ENCODE data around the gene CYP21A2.
"Not testable (repeated sequence)": the region's sequence is repeated elsewhere in the genome, so short reads cannot be mapped to it uniquely, and the experiment has no call there.

DNA sequence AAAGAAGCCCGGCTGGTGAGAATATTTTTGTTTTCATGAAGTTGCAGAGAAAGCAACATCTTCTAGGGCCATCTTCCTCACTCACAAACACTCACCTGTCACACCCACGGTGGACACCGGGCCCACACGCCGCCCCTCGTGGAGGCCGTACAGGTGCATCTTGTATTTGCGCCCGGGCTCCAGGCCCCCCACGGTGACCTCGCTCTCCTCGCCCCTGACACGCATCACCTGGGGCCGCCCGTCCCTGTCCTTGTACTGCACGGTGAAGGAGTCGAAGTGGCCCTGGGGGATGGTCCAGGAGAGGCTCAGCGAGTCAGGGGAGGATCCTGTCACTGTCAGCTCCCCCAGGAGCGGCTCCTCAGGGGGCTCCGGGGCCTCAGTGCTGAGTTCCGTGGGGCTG lies 17.5 kb downstream of the CYP21A2 start:
- TF ChIP-seq, protein P1, sequence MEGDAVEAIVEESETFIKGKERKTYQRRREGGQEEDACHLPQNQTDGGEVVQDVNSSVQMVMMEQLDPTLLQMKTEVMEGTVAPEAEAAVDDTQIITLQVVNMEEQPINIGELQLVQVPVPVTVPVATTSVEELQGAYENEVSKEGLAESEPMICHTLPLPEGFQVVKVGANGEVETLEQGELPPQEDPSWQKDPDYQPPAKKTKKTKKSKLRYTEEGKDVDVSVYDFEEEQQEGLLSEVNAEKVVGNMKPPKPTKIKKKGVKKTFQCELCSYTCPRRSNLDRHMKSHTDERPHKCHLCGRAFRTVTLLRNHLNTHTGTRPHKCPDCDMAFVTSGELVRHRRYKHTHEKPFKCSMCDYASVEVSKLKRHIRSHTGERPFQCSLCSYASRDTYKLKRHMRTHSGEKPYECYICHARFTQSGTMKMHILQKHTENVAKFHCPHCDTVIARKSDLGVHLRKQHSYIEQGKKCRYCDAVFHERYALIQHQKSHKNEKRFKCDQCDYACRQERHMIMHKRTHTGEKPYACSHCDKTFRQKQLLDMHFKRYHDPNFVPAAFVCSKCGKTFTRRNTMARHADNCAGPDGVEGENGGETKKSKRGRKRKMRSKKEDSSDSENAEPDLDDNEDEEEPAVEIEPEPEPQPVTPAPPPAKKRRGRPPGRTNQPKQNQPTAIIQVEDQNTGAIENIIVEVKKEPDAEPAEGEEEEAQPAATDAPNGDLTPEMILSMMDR (IDR thresholded peaks at IDR 0.05): not testable (repeated sequence)
- not testable (repeated sequence) for TF ChIP-seq POLR2A (IDR thresholded peaks at IDR 0.05)
